ENCODE measurements around the gene SMYD3.

SMYD3 gene

DNA sequence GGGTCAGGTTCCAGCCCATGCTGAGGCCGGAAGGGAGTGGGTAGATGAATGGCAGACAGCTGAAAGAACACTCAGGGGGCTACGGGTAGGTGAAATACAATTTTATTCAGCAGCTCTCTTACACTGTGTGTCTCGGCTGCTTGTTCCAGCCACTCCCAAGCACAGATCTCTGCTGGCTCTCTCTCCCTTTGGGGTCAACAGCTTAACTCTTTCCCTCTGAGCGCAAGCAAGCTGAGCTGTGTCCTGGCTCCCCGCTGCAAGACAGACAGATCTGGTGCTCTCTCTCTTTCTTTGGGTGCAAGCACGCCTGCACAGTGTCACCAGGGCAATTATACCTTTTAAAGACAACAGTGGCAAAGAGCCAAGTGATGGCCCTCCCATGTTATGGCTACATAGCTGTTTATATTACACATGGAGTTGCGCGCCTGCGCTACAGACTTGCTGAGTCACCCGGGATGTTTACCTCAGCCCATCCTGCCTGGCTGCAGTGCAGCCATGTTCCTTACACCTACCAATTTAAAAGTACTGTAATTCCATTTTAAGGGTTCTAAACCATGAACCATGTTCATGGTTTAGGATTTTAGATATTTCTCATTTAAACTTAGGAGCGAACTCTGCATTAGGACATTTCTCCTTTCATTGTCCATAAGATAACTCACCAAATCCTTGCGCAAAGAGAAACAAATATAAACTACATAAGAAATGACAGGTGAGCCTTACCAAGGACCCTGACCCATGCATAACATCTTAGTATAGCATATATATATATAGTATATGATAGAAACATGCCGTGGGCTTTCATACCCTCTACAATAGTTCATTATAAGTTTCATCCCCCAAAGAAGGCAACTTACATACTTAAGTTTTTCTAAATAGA, 396.5 kb downstream of the SMYD3 start:
- TF ChIP-seq CTCF (conservative IDR thresholded peaks at IDR 0.05): no peak
- TF ChIP-seq ZFX (IDR thresholded peaks at IDR 0.05): no peak
- H3K27ac ChIP-seq: no peak overlapping the region

- H3K27ac ChIP-seq: no peak overlapping the region
- TF ChIP-seq CTCF (conservative IDR thresholded peaks at IDR 0.05) (no peak), ZFX (IDR thresholded peaks at IDR 0.05) (no peak)
These were observed 398.7 kb downstream of the SMYD3 start for GRCh38 chr1:246108278-246108925.

DNA sequence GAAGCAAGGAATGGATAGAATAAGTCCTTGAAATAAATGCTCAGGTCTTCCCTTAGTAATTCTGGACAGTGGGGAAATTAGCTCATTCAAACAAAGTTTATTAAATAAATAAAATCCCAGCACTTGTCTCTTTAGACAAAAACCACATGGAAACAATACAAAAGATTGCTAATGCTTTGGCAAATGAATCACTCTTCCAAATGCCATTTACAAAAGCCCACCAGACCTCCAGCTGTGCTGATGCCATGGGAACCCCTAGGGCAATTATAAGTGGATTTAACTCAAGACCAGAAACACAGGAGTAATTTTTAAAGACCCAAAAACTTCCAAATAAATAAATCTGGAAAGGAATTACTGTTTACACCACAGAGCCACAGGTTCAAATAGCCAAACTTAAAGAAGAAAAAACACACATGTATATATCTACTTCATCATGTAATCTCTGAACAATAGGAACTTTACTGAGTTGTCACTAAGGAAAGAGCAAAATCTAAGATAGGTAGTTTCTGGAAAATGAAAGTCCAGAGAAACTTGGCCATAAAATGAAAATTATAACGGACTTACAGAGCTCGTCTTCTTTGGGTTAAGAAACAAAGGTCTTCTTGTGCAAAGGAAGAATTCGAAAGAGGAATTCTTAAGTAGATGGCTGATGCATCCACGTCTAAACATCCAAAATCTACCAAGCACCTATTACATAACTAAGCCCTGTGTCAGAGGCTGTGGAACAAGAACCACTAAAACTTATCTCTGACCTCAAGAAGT, 399.4 kb downstream of the SMYD3 start:
- TF ChIP-seq ZFX (IDR thresholded peaks at IDR 0.05) (no peak), CTCF (conservative IDR thresholded peaks at IDR 0.05) (no peak)
- H3K27ac ChIP-seq: no peak overlapping the region

DNA sequence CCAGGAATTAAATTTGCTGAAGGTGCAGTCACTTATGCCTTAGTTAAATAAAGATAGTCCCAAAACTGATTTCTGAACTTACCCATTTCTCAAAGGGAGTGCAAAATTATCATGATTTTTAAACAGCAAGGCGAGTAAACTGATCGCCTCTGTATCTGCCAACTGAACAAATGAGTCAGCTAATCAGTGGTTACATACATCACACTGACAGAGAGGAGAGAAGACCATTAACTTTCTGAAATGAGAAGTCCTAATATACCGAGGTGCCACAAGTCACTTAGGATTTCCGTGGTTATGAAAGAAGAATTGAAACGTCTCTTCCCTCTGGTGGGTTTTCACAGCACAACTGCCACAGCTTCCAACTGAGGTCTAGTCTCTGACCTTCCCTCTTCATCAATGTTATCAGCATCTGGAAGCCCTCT, 400.7 kb downstream of the SMYD3 start:
- TF ChIP-seq CTCF (conservative IDR thresholded peaks at IDR 0.05) (no peak), ZFX (IDR thresholded peaks at IDR 0.05) (no peak)
- no peak overlapping the region for H3K27ac ChIP-seq

- no peak overlapping the region for H3K27ac ChIP-seq
- no peak for TF ChIP-seq CTCF (conservative IDR thresholded peaks at IDR 0.05)
- TF ChIP-seq ZFX (IDR thresholded peaks at IDR 0.05): no peak
These were observed 402.2 kb downstream of the SMYD3 start for GRCh38 chr1:246104927-246105326.

DNA sequence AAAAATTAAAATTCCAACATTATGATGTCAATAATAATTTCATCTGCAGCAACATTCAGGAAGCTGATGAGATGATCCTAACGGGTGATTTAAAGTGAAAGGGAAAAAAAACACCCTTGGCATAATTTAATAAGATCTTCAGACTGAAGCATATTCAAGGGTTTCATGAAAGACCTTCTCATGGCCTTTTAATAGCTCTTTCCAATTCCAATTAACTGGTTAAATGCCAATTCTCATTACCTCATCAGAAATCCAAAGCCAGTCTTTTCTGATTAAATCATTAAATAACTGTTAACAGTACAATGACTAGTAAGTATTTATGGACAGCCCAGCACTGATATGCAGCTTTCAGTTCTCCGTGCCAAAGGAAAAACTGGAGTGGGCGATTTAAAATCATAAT, 407.5 kb downstream of the SMYD3 start:
- TF ChIP-seq CTCF (conservative IDR thresholded peaks at IDR 0.05) (no peak), ZFX (IDR thresholded peaks at IDR 0.05) (no peak)

More for the DNA sequence above, 407.5 kb downstream of the SMYD3 start:
- no peak overlapping the region for H3K27ac ChIP-seq

Data from C4-2B (cell line).